H1 (cell line): ENCODE data around the gene CRYM. TPM values are rescaled to one million over a fixed set of nuclear protein-coding genes. Genes with fewer than 3 reads are reported as not detected.

ENCODE experiments used
- CTCF ChIA-PET: fragments of 300-600 bp; sonication (Branson Sonifier 250); formaldehyde crosslinking; loops from one replicate; lab custom pipeline; 2021; ENCODE audit not compliant: partially characterized antibody; lab: Charles Lee
- POLR2A ChIA-PET: fragments of 300-600 bp; sonication (Branson Sonifier 250); formaldehyde crosslinking; loops from one replicate; lab custom pipeline; 2021; ENCODE audit warnings: inconsistent platforms; ENCODE audit not compliant: partially characterized antibody; lab: Charles Lee
- DNase-seq, 2 experiments: peaks; one replicate each; pipeline versions ENCODE4 v3.0.0 to v3.0.0-alpha.2; 2010 to 2022; ENCODE audit warnings: low spot score in 2 of 2, low read depth in 1 of 2, mixed read lengths in 1 of 2
- FAIRE-seq: peaks from 2 replicates; lab custom pipeline; 2011; peaks lifted over from hg19 to GRCh38; lab: Jason Lieb, UNC
- H2AFZ ChIP-seq: 2 replicates; pipeline ENCODE4 v1.8.1; 2012; ENCODE audit warnings: low read length, inconsistent platforms
- H2AK5ac ChIP-seq: 2 replicates; pipeline ENCODE4 v1.6.1; 2013; ENCODE audit warnings: low read depth, low read length
- H2BK120ac ChIP-seq: replicated peaks from 2 replicates; pipeline ENCODE3; 2013; ENCODE audit warnings: low read depth, low read length, inconsistent platforms
- H2BK12ac ChIP-seq: 2 replicates; pipeline ENCODE4 v1.6.1; 2013; ENCODE audit warnings: low read depth, low read length
- H2BK15ac ChIP-seq: 2 replicates; pipeline ENCODE4 v1.6.1; 2013; ENCODE audit warnings: low read length
- H2BK20ac ChIP-seq: 2 replicates; pipeline ENCODE4 v1.6.1; 2013; ENCODE audit warnings: low read length
- H2BK5ac ChIP-seq: 2 replicates; pipeline ENCODE4 v1.6.1; 2013; ENCODE audit warnings: low read depth, low read length
- H3K14ac ChIP-seq: 2 replicates; pipeline ENCODE4 v1.6.1; 2013; ENCODE audit warnings: inconsistent platforms; ENCODE audit not compliant: insufficient read length
- H3K18ac ChIP-seq: 2 replicates; pipeline ENCODE4 v1.6.1; 2013; ENCODE audit warnings: low read length; ENCODE audit errors: extremely low read depth
- H3K23ac ChIP-seq: 2 replicates; pipeline ENCODE4 v1.6.1; 2013; ENCODE audit warnings: inconsistent platforms; ENCODE audit not compliant: insufficient read length
- H3K23me2 ChIP-seq: 2 replicates; pipeline ENCODE4 v1.6.1; 2013; ENCODE audit warnings: low read depth, low read length
- H3K27ac ChIP-seq: 2 replicates; pipeline ENCODE4 v1.6.1; 2011; ENCODE audit warnings: low read depth, low read length, inconsistent platforms
- H3K27me3 ChIP-seq, 4 experiments: replicated peaks in 1 of 4; 1 replicate in 1 of 4; 2 replicates in 3 of 4; pipeline versions ENCODE4 v1.6.1 to v1.8.1; 2011 to 2013; ENCODE audit warnings: low read length in 3 of 4, mild to moderate bottlenecking in 3 of 4, inconsistent platforms in 2 of 4, mixed read lengths in 2 of 4, moderate library complexity in 1 of 4; ENCODE audit not compliant: control insufficient read depth in 3 of 4, insufficient read depth in 3 of 4; ENCODE audit errors: extremely low read depth in 1 of 4
- H3K36me3 ChIP-seq, 4 experiments: 2 replicates each; pipeline versions ENCODE4 v1.6.1 to v1.8.1; 2011 to 2013; ENCODE audit warnings: mild to moderate bottlenecking in 4 of 4, low read length in 3 of 4, moderate library complexity in 2 of 4, control low read depth in 1 of 4, inconsistent platforms in 1 of 4; ENCODE audit not compliant: insufficient read depth in 4 of 4, control insufficient read depth in 2 of 4
- H3K4ac ChIP-seq: replicated peaks from 2 replicates; pipeline ENCODE3; 2013; ENCODE audit warnings: low read length, low read depth, mixed read lengths, inconsistent platforms; ENCODE audit not compliant: insufficient read length
- H3K4me1 ChIP-seq, 4 experiments: replicated peaks in 1 of 4; 1 replicate in 1 of 4; 2 replicates in 3 of 4; pipeline versions ENCODE4 v1.6.1 to v1.8.1; 2011 to 2013; ENCODE audit warnings: low read length in 3 of 4, inconsistent platforms in 2 of 4, mixed read lengths in 1 of 4; ENCODE audit not compliant: insufficient read depth in 4 of 4, control insufficient read depth in 3 of 4
- H3K4me2 ChIP-seq, 2 experiments: 2 replicates each; pipeline versions ENCODE4 v1.6.1 to v1.8.1; 2011 to 2013; ENCODE audit warnings: low read depth in 2 of 2, low read length in 2 of 2, control low read depth in 1 of 2, inconsistent platforms in 1 of 2, mild to moderate bottlenecking in 1 of 2; ENCODE audit not compliant: insufficient read depth in 1 of 2
- H3K4me3 ChIP-seq, 4 experiments: fragments of 200-600, 300-600 bp in 1 of 4; sonication (generic), shearing (Covaris generic), sonication (Bioruptor Twin) in 1 of 4; 2 replicates each; pipeline versions ENCODE4 v1.5.1 to v1.8.1; 2011 to 2016; ENCODE audit warnings: low read length in 4 of 4, low read depth in 3 of 4, control low read depth in 2 of 4, inconsistent platforms in 2 of 4, mild to moderate bottlenecking in 2 of 4, mixed read lengths in 1 of 4, moderate library complexity in 1 of 4; ENCODE audit not compliant: insufficient read depth in 2 of 4; ENCODE audit errors: extremely low read depth in 1 of 4
- H3K56ac ChIP-seq: replicated peaks from 2 replicates; pipeline ENCODE3; 2013; ENCODE audit warnings: low read depth, mild to moderate bottlenecking, mixed read lengths, low read length, inconsistent platforms; ENCODE audit not compliant: insufficient read length
- H3K79me1 ChIP-seq: 2 replicates; pipeline ENCODE4 v1.6.1; 2013; ENCODE audit warnings: low read depth, low read length, control low read depth
- H3K79me2 ChIP-seq, 2 experiments: 2 replicates each; pipeline versions ENCODE4 v1.6.1 to v1.8.1; 2012 to 2013; ENCODE audit warnings: low read length in 2 of 2, mild to moderate bottlenecking in 2 of 2, inconsistent platforms in 1 of 2; ENCODE audit not compliant: insufficient read depth in 2 of 2, control insufficient read depth in 1 of 2
- H3K9ac ChIP-seq, 4 experiments: replicated peaks in 1 of 4; 1 replicate in 1 of 4; 2 replicates in 3 of 4; pipeline versions ENCODE4 v1.6.1 to v1.8.1; 2011 to 2013; ENCODE audit warnings: low read depth in 3 of 4, low read length in 3 of 4, control low read depth in 2 of 4, mild to moderate bottlenecking in 2 of 4, moderate library complexity in 2 of 4, inconsistent platforms in 1 of 4; ENCODE audit errors: extremely low read depth in 1 of 4
- H3K9me3 ChIP-seq, 2 experiments: 2 replicates each; pipeline versions ENCODE4 v1.6.1 to v1.8.1; 2012 to 2013; ENCODE audit warnings: mild to moderate bottlenecking in 2 of 2, moderate library complexity in 2 of 2, control low read depth in 1 of 2, inconsistent platforms in 1 of 2, low read depth in 1 of 2, low read length in 1 of 2, mixed read lengths in 1 of 2; ENCODE audit not compliant: insufficient read depth in 2 of 2
- H4K20me1 ChIP-seq, 2 experiments: replicated peaks in 1 of 2; 2 replicates each; pipeline versions ENCODE3 to v1.8.1; 2011 to 2013; ENCODE audit warnings: inconsistent platforms in 2 of 2, low read length in 2 of 2, mild to moderate bottlenecking in 1 of 2; ENCODE audit not compliant: insufficient read depth in 2 of 2, control insufficient read depth in 1 of 2
- H4K5ac ChIP-seq: 2 replicates; pipeline ENCODE4 v1.6.1; 2013; ENCODE audit warnings: low read length, low read depth, mixed read lengths, inconsistent platforms; ENCODE audit not compliant: insufficient read length
- H4K8ac ChIP-seq: 2 replicates; pipeline ENCODE4 v1.8.0; 2013; ENCODE audit warnings: mild to moderate bottlenecking, moderate library complexity, low read length, inconsistent platforms; ENCODE audit not compliant: insufficient read depth; ENCODE audit errors: extremely low read depth
- H4K91ac ChIP-seq: replicated peaks from 2 replicates; pipeline ENCODE3; 2013; ENCODE audit warnings: low read length, mixed read lengths, inconsistent platforms; ENCODE audit not compliant: insufficient read length
- BCL11A ChIP-seq, 2 experiments: IDR thresholded peaks; one replicate each; pipeline ENCODE4 v1.6.1; 2011; ENCODE audit warnings: low read depth in 2 of 2, low read length in 2 of 2, mild to moderate bottlenecking in 2 of 2
- CREB1 ChIP-seq: IDR thresholded peaks from 2 replicates; pipeline ENCODE4 v1.6.1; 2012; ENCODE audit warnings: inconsistent platforms
- CTBP2 ChIP-seq: IDR thresholded peaks from 2 replicates; pipeline ENCODE4 v1.7.0; 2011; ENCODE audit warnings: borderline replicate concordance, mild to moderate bottlenecking, moderate library complexity, mixed read lengths, low read length; ENCODE audit not compliant: insufficient read depth, insufficient read length
- FOSL1 ChIP-seq: IDR thresholded peaks from 2 replicates; pipeline ENCODE4 v1.6.1; 2011; ENCODE audit warnings: mild to moderate bottlenecking, low read depth, low read length, moderate library complexity; ENCODE audit not compliant: insufficient read depth
- HDAC2 ChIP-seq, 2 experiments: fragments of 300-600 bp in 1 of 2; sonication (generic) in 1 of 2; IDR thresholded peaks; 2 replicates each; pipeline ENCODE4 v1.6.1; 2011 to 2012; ENCODE audit warnings: low read depth in 2 of 2, low read length in 2 of 2, mild to moderate bottlenecking in 2 of 2, moderate library complexity in 2 of 2, borderline replicate concordance in 1 of 2, inconsistent platforms in 1 of 2
- KDM4A ChIP-seq: IDR thresholded peaks from one replicate; pipeline ENCODE4 v1.7.1; 2012; ENCODE audit warnings: low read depth, mild to moderate bottlenecking, moderate library complexity, low read length, inconsistent platforms; ENCODE audit not compliant: severe bottlenecking
- WGBS, 2 experiments: shearing (Covaris generic) in 1 of 2; methylation state at CpG; one replicate each; pipeline versions ENCODE4 v1.1.6 to v1.1.7; 2013 to 2015; ENCODE audit warnings: low lambda C conversion rate in 2 of 2, mixed read lengths in 2 of 2, inconsistent platforms in 1 of 2, low coverage in 1 of 2, missing lambda C conversion rate in 1 of 2; ENCODE audit not compliant: insufficient replicate concordance in 2 of 2, insufficient coverage in 1 of 2, insufficient read length in 1 of 2; ENCODE audit errors: extremely low coverage in 1 of 2, missing lambda C conversion rate in 1 of 2; 5-methylcytosine and 5-hydroxymethylcytosine counted together
- polyA plus RNA-seq, 7 experiments: library from polyadenylated mRNA; depleted of rRNA in 3 of 7; stranded (reverse) in 5 of 7; unstranded in 2 of 7; fragments of >200 nt in 5 of 7; fragments of 200-250 nt in 2 of 7; gene quantifications; 1 replicate in 5 of 7; 2 replicates in 1 of 7; 4 replicates in 1 of 7; pipeline versions ENCODE4 v1.2.1 to v1.2.3, GENCODE V29; 2011 to 2013; ENCODE audit warnings: missing spikeins in 2 of 7, mixed read lengths in 2 of 7
- total RNA-seq: library from RNA; stranded (reverse); fragmentation: NEBNext Ultra II Directional; extraction: Animal tissue kit (Norgen Biotek cat#: 25700); gene quantifications from 2 replicates; pipeline ENCODE4 v1.2.1, GENCODE V29; 2021

The CRYM gene
- total and polyA plus RNA-seq, 2 of the 8 experiments (the other 6 are each of a cell fraction or from before 2014, with no cell fraction given) = 12.9 to 40.4 TPM

DNA sequence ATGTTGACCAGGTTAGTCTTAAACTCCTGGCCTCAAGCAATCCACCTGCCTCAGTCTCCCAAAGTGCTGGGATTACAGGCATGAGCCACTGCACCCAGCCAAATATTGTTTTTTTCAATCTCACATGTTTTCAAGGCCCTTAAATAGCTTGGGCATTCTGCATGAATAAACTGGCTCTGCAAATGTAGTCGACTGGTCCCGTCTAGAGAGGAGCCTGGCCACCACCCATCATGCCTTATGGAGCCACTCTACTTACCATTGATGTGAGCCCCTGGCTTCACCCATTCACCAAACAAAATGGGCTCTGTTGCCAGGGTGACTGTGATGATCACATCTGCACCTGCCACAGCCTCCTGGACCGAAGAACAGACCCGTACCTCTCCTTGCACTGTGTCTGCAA is 10.8 kb downstream of the CRYM start:
- Histone ChIP-seq H2BK15ac (no peak overlapping the region), H3K79me1 (no peaks in the 10 kb centered on the region), H3K4me2 (no peak overlapping the region), H3K14ac (no peak overlapping the region), H2AFZ (no peak overlapping the region), H3K79me2 (no peaks in the 10 kb centered on the region), H4K91ac (no peak overlapping the region), H3K23me2 (no peaks in the 10 kb centered on the region), H3K9ac (no peak overlapping the region), H3K23ac (no peak overlapping the region), H3K18ac (no peak overlapping the region), H3K56ac (no peak overlapping the region), H2BK12ac (no peak overlapping the region), H2BK5ac (no peak overlapping the region), H3K4me3 (no peak overlapping the region), H2BK20ac (no peak overlapping the region), H3K9me3 (no peaks in the 10 kb centered on the region), H2BK120ac (no peak overlapping the region), H4K20me1 (no peaks in the 10 kb centered on the region), H2AK5ac (no peak overlapping the region), H3K36me3 (no peaks in the 10 kb centered on the region), H3K4ac (no peak overlapping the region), H3K4me1 (no peaks in the 10 kb centered on the region), H3K27ac (no peak overlapping the region), H4K8ac (no peak overlapping the region; the same call in 1 of the 2 replicates), H3K27me3 (no peaks in the 10 kb centered on the region), H4K5ac (no peak overlapping the region)
- DNase-seq (no peak), FAIRE-seq (no peak)
- ChIA-PET POLR2A (interaction anchor here (1.1 kb wide), 1 partner anchor 95 kb away, joined by 3 read pairs; no protein-coding TSS in a partner anchor), CTCF (interaction anchor here (1.1 to 1.2 kb wide), 2 partner anchors 10 to 26 kb away, joined by 3 to 8 read pairs; partner anchors contain the start of gene CRYM)
- TF ChIP-seq FOSL1 (no peak), CTBP2 (no peak), HDAC2 (IDR thresholded peaks at IDR 0.05; ENCODE audit: borderline replicate concordance in 1 of 2, low read depth in 2 of 2, low read length in 2 of 2) (no peak), BCL11A (IDR thresholded peaks at IDR 0.05; ENCODE audit: low read depth in 2 of 2, low read length in 2 of 2) (no peak), KDM4A (no peak), CREB1 (no peak)
- 92% methylated on average over 4 of the region's 4 CpGs; no CpG with 5 or more reads in 1 of the 2 experiments for WGBS, 2 experiments
